HT1080 (cell line): Measurements from ENCODE around the gene CFAP97D1. TPM values are rescaled to one million over a fixed set of nuclear protein-coding genes. Genes with fewer than 3 reads are reported as not detected.
A peak's percentile ranks its signal among the peaks of the same experiment; 100 is the strongest.

Source experiments
- DNase-seq: peaks from one replicate; pipeline ENCODE4 v3.0.0-alpha.2; 2015; ENCODE audit warnings: low read depth
- polyA plus RNA-seq, 2 experiments: library from polyadenylated mRNA; depleted of rRNA; stranded (reverse); fragments of >200 nt; gene quantifications; 2 replicates each; pipeline ENCODE4 v1.2.3, GENCODE V29; 2015
- total RNA-seq: library from RNA; depleted of rRNA; stranded (reverse); fragments of >200 nt; shearing (Covaris generic); gene quantifications from 2 replicates; pipeline ENCODE4 v1.2.3, GENCODE V29; 2014; rRNA removed

The CFAP97D1 gene
- total RNA-seq, result 0.02 TPM in 1 of 2 replicates, not detected in the other
- 0.02 TPM in 2 replicates for polyA plus RNA-seq (2015; cell fraction: cytosol; rRNA removed)
- 0.05 TPM in 1 of 2 replicates, not detected in the other for polyA plus RNA-seq (2015; cell fraction: nucleus; rRNA removed)

GRCh38 chr17:43780135-43780534 is at the start of gene CFAP97D1:
Gene CFAP97D1, plus strand, starts transcription at chr17:43780435. Its CDS starts 28 bp downstream, at chr17:43780463.
- no peak for DNase-seq

GRCh38 chr17:43732958-43733357 is 47.3 kb upstream of the CFAP97D1 start:
- peak; percentile 79 for DNase-seq

GRCh38 chr17:43733956-43734355 is 46.3 kb upstream of the CFAP97D1 start:
- no peak for DNase-seq

- peak; percentile 61 for DNase-seq
Measured at GRCh38 chr17:43734376-43734775, 45.9 kb upstream of the CFAP97D1 start.

GRCh38 chr17:43736389-43736788 is 43.8 kb upstream of the CFAP97D1 start:
- no peak for DNase-seq

GRCh38 chr17:43737722-43738121 is 42.5 kb upstream of the CFAP97D1 start:
- DNase-seq, result no peak

GRCh38 chr17:43740541-43740940 is 39.7 kb upstream of the CFAP97D1 start:
- peak; percentile 74 for DNase-seq

GRCh38 chr17:43741636-43742035 is 38.6 kb upstream of the CFAP97D1 start:
- no peak for DNase-seq

GRCh38 chr17:43745541-43745940 is 34.7 kb upstream of the CFAP97D1 start:
- no peak for DNase-seq

GRCh38 chr17:43750153-43750552 is 30.1 kb upstream of the CFAP97D1 start:
- DNase-seq, result no peak

GRCh38 chr17:43753493-43754129 is 26.6 kb upstream of the CFAP97D1 start:
- DNase-seq, result peak; percentile 86

GRCh38 chr17:43754947-43755346 is 25.3 kb upstream of the CFAP97D1 start:
- DNase-seq, result no peak

GRCh38 chr17:43755389-43755875 is 24.8 kb upstream of the CFAP97D1 start:
- DNase-seq, result no peak

GRCh38 chr17:43756201-43756600 is 24.0 kb upstream of the CFAP97D1 start:
- no peak for DNase-seq

- DNase-seq, result no peak
Measured at GRCh38 chr17:43757171-43757660, 23.0 kb upstream of the CFAP97D1 start.

GRCh38 chr17:43758086-43758485 is 22.1 kb upstream of the CFAP97D1 start:
- DNase-seq, result no peak

- DNase-seq, result no peak
Measured at GRCh38 chr17:43758497-43759174, 21.6 kb upstream of the CFAP97D1 start, which contains the start of gene SOST. Gene SOST, minus strand, starts transcription at chr17:43758791. Its CDS starts 50 bp downstream, at chr17:43758741.

GRCh38 chr17:43759836-43760235 is 20.4 kb upstream of the CFAP97D1 start:
- no peak for DNase-seq

GRCh38 chr17:43760254-43760852 is 19.9 kb upstream of the CFAP97D1 start:
- DNase-seq, result peak; percentile 85

- peak; percentile 24 for DNase-seq
Measured at GRCh38 chr17:43766413-43767052, 13.7 kb upstream of the CFAP97D1 start.

- DNase-seq, result no peak
Measured at GRCh38 chr17:43767053-43767712, 13.1 kb upstream of the CFAP97D1 start.
